ENCODE measurements around the gene AFAP1L1.

The AFAP1L1 gene

GRCh38 chr5:149317281-149318048 lies 45.8 kb downstream of the AFAP1L1 start:
- peak; percentile 3 to 55 (median 46) for DNase-seq

- DNase-seq = no peak
Observed at GRCh38 chr5:149319174-149319573, 47.5 kb downstream of the AFAP1L1 start.

- peak; percentile 64 to 83 (median 80) for DNase-seq
Observed at GRCh38 chr5:149320791-149321330, 49.2 kb downstream of the AFAP1L1 start.

DNA sequence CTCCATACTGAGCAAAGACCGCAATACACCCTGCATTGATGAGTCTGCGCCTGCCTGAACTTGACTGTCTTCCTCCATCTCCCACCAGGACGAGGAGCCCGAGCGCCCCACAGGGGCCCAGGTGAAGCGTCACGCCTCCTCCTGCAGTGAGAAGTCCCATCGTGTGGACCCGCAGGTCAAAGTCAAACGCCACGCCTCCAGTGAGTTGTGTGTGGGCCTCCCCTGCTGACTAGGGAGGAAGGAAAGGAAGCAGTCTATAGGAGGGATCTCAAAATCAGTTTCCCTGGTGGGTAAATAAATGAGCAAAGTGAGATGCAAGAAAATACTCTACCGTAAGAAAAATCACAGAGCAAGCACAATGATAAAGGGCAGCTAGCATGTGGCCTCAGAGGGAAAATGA lies 50.9 kb downstream of the AFAP1L1 start:
- no peak for DNase-seq

GRCh38 chr5:149323210-149323609 lies 51.6 kb downstream of the AFAP1L1 start:
- DNase-seq = no peak

GRCh38 chr5:149323621-149324205 lies 52.1 kb downstream of the AFAP1L1 start:
- DNase-seq = no peak

- no peak for DNase-seq
Observed at GRCh38 chr5:149324641-149325040, 53.0 kb downstream of the AFAP1L1 start.

GRCh38 chr5:149325166-149325735 lies 53.6 kb downstream of the AFAP1L1 start:
- DNase-seq = no peak

GRCh38 chr5:149325894-149326293 lies 54.2 kb downstream of the AFAP1L1 start:
- no peak for DNase-seq

GRCh38 chr5:149326611-149327010 lies 55.0 kb downstream of the AFAP1L1 start:
- DNase-seq = peak in 1 of 3 experiments; percentile 4

- DNase-seq = no peak
Observed at GRCh38 chr5:149328177-149328576, 56.5 kb downstream of the AFAP1L1 start.

DNA sequence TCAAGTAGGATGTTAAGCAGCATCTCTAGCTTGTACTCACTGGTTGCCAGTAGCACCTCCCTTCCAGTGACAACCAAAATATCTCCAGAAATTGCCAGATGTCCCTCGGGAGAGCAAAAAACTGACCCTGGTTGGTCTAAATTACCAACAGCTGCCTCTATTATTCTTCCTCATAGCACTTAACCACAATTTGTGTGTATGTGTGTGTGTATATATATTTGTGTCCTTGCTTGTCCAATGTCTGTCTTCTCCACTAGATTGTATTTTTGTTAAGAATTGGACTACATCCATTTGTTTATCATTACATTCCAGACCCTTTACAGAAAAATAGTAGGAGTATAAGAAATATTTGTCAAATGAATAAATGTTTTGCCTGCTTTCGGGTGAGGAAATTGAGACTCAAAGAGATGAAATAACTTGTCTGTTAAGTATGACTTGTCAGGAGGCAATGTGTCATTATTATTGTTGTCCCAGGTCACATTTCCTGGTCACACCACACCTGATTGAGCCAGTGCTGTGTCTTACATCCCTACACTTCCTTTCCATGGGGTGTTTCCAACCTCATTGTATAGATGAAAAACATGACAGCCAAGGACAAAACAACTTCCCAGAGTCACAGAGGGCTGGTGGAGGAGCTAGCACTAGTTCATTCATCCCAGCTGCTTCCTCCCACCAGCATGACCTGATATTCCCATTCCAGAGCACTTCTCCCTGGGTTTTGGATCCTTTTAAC lies 62.2 kb downstream of the AFAP1L1 start:
- DNase-seq = no peak

GRCh38 chr5:149337736-149338135 lies 66.1 kb downstream of the AFAP1L1 start:
- peak in 2 of 3 experiments; percentile 43 to 70 for DNase-seq

DNA sequence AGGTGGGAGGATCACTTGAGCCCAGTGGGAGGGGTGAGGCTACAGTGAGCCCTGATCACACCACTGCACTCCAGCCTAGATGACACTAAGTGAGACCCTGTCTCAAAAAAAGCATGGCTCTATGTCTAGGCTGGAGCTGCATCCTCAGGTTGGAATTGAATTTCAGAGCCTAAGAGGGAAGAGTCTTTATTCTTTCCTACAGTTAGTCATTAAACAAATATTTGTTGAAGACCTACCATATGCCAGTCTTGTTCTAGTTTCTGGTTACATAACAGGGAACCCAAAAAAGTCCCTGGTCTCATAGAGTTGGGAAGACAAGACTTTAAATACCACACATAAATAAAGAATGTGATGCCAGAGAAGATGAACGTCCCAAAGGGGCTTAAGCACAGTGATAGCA lies 66.7 kb downstream of the AFAP1L1 start:
- no peak for DNase-seq

- no peak for DNase-seq
Observed at GRCh38 chr5:149340920-149341319, 69.3 kb downstream of the AFAP1L1 start.

DNA sequence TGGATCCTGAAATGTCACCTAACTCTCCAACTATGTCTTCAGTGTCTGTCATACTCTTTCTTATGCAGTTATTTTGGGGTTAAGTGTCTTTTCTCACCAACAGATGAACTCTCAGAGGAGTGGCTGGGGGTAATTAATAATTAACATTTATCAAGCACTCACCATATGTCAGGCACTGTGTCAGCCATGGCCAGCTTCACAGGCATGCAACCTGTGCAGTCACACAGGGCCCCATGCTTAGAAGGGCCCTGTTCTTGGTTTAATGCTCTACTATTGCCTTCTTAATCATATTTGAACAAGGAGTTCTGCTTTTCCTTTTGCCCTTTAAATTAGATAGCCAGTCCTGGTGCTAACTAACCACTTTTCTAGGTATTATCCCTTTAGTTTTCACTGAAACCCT lies 70.2 kb downstream of the AFAP1L1 start:
- DNase-seq = no peak

DNA sequence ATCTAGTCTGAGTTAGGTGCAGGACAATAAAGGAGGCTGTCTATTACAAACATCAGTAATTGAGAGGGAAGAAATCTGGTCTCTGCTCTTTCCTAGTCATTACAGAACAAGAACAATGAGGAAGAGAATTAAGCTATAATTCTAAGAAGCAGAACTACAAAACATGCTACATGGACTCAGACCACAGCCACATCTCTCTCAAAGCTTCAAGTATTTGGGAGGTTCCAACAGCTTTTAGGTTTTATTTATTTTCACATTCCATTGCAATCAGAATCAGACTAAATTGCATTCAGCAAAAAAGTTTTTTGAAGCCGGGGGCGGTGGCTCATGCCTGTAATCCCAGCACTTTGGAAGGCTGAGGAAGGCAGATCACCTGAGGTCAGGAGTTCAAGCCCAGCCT lies 72.5 kb downstream of the AFAP1L1 start:
- no peak for DNase-seq

- DNase-seq = peak; percentile 90 to 97 (median 95)
Observed at GRCh38 chr5:149345147-149345891, 73.7 kb downstream of the AFAP1L1 start, which contains the start of gene GRPEL2. Gene GRPEL2, plus strand, starts transcription at chr5:149345499. Its CDS starts 41 bp downstream, at chr5:149345540.

DNA sequence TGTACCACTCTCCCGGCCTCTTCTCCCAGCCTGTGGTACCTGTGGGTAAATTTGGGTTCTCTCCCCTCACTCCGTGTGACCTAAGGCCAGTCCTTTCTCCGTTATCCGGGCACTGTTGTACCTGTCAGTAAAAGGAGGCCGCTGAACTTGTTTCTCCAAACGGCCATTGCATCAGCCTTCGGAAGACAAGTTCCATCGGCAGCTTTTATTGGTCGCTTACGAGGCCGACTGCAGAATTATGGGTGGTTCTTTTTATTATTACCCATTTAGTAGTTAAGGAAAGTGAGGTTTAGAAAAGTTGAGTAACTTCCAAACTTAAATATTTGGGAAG lies 74.2 kb downstream of the AFAP1L1 start:
- DNase-seq = peak in 1 of 3 experiments; percentile 56

DNA sequence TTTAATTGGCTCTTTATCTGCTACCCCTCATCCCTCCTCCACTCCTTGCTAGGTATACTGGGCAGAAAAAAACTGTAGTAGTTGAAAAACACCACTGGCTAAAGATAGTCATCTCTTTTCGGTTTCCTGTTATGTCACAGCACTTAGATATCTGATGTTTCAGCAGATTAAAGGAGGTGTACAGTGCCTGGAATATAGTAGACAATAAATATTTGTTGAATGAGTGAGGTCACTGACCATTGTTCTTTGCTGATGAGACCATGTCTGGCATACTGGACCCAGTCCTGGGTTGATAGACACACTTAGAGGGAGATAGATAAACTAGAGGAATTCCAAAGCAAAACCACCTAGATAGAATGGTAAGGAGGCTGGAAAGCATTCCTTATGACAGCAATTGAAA lies 76.9 kb downstream of the AFAP1L1 start:
- no peak for DNase-seq

GRCh38 chr5:149349382-149349781 lies 77.7 kb downstream of the AFAP1L1 start:
- DNase-seq = no peak

DNA sequence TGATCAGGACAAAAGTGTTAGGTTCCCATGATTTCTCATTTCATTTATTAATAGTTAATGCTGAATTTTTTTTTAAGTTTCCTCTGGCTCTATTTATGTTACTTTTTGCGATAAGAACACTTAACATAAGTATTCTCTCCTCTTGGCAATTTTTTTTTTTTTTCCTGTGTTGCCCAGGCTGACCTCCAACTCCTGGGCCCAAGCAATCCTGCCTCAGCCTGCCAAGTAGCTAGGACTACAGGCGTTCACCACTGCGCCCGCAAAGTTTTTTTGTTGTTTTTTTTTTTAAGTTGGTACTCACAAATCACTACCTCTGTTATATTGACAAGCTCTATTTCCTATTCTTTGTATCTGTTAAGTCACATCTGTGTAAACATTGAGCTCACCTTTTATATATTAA lies 80.5 kb downstream of the AFAP1L1 start:
- no peak for DNase-seq

DNA sequence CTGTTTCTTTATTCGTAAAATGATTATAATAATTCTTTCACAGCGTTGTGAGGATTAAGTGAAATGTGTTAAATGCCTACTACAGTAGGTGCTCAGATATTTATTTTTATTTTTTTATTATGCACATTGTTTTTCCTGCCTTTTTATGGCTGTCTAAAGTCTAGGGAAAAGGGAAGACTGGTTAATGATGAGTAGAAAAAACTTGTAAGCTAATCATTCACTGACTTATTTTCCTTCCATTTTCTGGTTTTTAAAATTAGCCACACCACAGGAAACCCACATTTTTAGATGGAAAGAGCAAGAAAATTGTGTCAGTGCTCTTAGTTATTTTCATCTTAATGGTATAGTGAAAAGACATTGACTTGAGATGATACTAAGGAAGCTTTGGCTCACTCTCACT lies 82.3 kb downstream of the AFAP1L1 start:
- no peak for DNase-seq
